ENCODE results near the gene TELO2.

TELO2 gene

GRCh38 chr16:1524366-1524765 lies 31.2 kb downstream of the TELO2 start:
- DNase-seq, result no peak

- DNase-seq, result no peak
Observed at GRCh38 chr16:1525871-1526607, 32.9 kb downstream of the TELO2 start.

DNA sequence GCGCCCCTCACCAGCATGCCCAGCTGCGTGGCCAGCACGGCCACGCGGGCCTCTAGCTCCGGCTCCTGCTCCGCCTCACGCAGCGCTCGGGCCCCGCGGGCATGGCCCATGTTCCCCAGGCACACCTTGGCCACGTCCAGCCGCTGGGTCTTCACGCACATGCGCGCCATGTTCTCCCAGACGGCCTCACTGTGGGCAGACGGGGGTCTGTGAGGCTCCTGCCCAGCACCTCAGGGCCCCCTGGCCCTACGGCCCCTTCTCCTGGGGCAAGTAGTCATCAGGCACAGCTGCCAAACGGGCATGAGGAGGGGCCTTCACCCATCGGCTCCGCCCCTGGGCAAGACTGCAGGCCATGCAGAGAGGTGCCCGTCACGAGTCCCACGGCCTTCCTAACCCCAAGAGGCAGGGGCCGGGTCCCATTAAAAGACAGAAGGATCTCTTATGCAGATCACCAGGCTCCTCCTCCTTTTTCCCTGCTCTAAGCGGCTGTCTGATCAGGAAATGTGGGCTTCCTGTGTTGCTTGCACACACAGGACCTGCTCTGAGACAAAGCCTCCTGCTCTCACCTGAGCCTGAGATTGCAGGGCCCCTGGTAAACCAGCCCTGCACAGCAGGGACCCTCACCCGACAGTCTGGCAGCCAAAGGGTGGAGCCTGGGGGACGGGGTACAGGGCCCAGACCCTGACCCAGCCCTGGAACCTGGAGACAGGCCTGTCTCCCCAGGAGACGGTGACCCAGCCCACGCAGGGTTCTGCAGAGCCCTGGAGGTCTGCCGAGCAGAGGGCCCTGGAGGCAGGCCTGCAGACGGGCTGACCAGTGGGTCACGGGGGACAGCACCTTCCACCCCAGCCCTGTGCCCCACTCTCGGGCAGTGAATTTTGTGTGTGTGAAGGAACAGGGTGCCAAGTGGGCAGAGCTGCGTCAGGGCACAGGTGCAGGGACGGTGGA lies 33.7 kb downstream of the TELO2 start:
- DNase-seq, result no peak

DNA sequence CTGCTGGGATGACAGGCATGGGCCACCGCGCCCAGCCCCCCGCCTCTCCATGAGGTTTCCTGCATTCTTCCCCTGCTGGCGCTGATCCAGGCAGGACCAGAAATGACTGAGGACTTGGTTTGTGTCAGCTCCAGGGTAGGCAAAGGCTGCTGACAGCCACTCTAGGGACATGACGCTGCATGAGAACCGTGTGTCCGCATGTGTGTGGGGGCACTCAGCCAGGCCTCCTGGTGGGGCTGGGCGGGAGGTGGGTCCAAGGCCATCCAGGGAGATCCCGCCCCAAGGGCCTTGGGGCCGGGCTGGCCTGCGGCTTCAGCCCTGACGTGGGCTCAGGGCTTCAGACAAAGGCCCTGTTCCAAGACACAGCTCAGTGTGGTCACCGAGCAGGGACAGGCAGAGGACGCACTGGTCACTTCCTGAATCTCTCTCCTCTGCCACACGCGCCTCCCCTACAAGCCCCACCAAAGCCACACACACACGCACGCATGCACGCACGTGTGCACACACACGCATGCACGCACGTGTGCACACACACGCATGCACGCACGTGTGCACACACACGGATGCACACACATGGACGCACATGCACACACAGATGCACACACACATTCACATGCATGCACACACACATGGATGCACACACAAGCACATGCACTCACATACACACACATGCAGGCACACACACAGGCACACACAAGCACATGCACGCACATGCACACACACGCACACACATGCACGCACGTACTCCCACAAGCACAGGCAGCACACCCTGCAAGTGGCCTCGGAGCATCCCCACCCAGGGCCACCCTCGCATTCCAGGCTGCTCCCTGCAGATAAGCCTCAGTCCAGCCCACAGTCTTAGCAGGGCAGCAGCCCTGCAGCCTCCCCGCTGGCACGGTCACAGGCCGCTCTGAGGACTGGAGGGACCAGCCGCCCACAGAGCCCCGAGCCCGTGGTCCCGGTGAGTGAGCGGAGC lies 35.0 kb downstream of the TELO2 start:
- DNase-seq, result no peak

DNA sequence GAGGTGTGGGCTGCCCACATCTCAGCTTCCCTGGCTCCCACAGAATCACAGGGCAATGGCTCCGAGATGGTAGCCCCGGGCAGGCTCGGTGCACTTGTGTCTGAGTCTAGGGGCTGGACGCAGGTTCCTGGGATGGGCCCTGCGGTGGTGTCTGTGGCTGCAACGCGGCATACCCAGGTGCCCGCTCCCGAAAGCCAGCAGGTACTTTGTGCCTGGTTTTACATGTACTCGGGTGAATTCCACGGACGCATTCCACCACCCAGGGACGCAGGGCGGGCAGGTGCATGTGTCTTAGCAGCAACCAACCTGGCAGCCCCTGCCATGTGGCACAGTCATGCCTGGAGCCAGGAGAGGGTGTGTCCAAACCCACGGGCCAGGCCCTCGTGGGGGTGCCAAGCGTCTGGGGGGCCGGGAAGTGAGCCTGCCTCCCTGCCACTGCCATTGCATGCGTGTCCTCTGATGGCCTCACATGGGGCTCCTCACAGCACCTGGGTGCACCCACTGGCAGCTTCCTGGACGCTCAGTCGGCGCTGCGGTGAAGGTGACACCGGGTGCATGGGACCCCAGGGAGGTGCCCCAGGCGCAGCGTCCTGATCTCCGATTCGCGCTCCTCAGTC lies 35.9 kb downstream of the TELO2 start:
- DNase-seq, result no peak

- no peak for DNase-seq
Observed at GRCh38 chr16:1530349-1530882, 37.3 kb downstream of the TELO2 start.

GRCh38 chr16:1530883-1531637 lies 37.9 kb downstream of the TELO2 start:
- DNase-seq, result no peak

DNA sequence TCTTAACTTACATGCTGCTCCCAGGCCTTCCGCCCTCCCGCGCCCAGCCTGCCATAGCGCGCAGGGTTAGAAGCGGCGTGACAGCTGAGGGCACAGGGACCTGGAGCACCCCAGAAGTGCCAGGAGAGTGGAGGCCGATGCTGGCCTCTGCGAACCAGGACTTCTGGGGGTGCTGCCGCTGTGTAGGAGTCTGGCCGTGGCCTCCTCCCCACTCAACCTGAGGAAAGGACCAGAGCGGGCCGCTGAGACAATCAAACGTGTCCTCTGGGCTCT lies 38.4 kb downstream of the TELO2 start:
- DNase-seq, result no peak

- no peak for DNase-seq
Observed at GRCh38 chr16:1532081-1532760, 39.1 kb downstream of the TELO2 start.

DNA sequence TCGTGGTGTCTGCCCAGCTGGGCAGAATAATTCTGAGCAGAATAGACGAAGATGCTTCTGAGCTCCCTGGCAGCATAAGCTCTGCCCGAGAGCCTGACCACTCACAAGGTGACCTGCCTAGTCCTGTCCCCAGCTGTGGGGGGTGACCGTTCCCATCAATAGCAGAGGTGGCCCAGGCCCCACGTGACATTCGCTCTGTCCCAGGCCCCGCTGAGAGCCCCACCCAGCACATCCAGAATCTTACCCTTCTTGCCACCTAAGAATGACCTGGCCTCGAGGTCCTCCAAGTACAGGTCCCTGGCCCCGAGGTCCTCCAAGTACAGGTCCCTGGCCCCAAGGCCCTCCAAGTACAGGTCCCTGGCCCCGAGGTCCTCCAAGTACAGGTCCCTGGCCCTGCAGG lies 39.6 kb downstream of the TELO2 start:
- no peak for DNase-seq

DNA sequence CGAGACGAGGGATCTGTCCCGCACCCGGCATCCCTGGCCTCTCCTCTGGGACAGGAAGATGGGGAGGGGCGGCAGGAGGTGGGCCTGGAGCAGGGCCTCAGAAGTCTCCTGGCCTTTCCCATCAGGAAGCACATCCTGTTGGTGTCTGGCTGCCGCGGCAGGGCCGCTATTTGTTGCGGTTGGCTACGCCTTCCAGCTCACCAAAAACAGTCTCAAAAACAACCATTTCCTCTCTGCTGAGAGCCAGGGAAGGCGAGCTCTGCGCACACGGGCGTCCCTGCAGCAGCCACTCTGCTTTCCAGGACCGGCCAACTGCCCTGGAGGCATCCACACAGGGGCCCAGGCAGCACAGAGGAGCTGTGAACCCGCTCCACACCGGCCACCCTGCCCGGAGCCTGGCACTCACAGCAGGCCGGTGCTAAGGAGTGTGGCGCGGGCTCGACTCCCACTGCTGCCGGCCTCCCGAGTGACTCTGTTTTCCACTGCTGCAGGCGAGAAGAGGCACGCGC lies 40.3 kb downstream of the TELO2 start, which contains the start of gene TMEM204:
TSS of gene TMEM204 (plus strand) at position 224 of the 509 bp plus-strand sequence. CDS start 610 bp downstream, outside the sequence.
- DNase-seq, result no peak

DNA sequence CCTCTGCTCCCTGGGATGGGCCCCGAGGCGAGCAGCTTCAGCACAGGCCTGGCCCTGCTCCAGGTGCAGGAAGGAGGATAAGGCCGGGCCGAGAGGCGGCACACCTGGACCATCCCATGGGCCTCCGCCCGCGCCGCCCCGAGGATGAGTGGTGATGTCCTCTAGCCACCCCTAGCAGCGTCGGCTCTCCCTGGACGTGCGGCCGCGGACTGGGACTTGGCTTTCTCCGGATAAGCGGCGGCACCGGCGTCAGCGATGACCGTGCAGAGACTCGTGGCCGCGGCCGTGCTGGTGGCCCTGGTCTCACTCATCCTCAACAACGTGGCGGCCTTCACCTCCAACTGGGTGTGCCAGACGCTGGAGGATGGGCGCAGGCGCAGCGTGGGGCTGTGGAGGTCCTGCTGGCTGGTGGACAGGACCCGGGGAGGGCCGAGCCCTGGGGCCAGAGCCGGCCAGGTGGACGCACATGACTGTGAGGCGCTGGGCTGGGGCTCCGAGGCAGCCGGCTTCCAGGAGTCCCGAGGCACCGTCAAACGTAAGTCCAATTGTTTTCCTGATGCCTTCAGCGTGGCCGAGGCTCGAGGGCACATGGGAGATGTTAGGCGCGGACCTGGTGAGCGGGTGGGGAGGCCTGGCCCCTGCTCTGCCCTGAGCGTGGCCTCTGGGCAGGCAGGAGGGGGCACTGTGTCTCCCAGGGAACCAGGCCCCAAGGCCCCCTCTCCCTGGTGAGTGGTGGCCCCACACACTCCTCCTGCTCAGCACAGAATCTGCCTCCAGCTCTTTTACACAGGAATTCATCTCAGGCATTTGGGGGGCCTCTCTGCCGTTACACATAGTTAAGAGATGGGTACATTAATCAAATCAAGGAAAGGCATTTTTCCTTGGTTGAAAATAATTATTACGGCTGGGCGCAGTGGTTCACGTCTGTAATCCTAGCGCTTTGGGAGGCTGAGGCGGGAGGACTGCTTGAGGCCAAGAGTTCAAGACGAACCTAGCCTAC lies 41.2 kb downstream of the TELO2 start:
- DNase-seq, result no peak

DNA sequence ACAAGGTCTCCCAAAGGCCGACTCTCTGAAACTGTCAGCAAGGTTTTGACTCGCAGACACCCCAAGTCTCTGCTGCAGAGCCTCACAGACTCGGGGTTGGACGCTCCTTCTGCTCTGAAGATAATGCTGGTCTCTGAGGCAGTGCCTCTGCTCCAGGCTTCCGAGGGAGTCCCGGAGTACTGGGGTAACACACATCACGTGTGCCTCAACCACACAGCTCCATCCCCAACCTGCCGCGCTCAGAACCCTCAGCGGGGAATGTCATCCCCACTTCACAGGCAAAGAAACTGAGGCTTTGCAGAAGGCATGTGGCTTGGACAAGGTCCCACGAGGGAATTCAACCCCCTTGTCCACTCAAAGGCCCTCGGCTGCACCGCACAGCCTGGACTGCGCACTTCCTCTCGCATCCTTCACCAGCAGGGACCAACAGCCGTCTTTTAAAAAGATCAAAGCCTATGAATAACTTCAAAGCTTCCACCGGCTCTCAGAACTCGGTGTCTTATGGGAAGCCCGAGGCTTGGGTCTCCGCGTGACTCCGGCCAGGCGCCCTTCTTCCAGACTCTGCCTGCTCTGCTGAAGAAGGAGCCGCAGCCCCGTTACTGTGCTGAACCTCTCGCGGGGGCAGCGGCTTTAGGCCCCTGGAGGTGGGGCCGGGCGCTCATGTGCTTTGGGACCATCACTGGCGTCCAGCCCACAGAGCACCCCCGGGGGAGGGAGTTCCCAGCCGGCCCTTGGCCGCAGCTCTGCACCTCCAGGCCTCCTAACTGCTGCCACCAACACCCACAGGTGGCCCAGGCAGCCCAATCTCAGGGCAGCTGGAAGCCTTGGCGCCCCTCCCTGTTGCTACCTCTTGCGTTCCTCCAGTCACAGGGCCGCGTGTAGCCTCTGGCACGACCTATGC lies 42.5 kb downstream of the TELO2 start:
- no peak for DNase-seq

- DNase-seq, result no peak
Observed at GRCh38 chr16:1536601-1537000, 43.4 kb downstream of the TELO2 start.

- no peak for DNase-seq
Observed at GRCh38 chr16:1537138-1537577, 44.0 kb downstream of the TELO2 start.

- no peak for DNase-seq
Observed at GRCh38 chr16:1537763-1538289, 44.7 kb downstream of the TELO2 start.

- peak; percentile 58 to 66 for DNase-seq
Observed at GRCh38 chr16:1538804-1539520, 45.8 kb downstream of the TELO2 start.
